ENCODE results near the gene MYL10.

- TF ChIP-seq CTCF (IDR thresholded peaks at IDR 0.05) (no peak), POLR2A (IDR thresholded peaks at IDR 0.05) (no peak), EP300 (IDR thresholded peaks at IDR 0.05; ENCODE audit: low read depth) (no peak)
These were observed 34.7 kb upstream of the MYL10 start for GRCh38 chr7:101663747-101664146.

Measured in transverse colon (tissue), 3 donors.